Caco-2 (cell line): Measurements from ENCODE around the gene N4BP2. TPM values are rescaled to one million over a fixed set of nuclear protein-coding genes. Genes with fewer than 3 reads are reported as not detected.
"Not testable (repeated sequence)": the region's sequence is repeated elsewhere in the genome, so short reads cannot be mapped to it uniquely, and the experiment has no call there.

Experiments
- BruUV-seq: library from RNA; stranded (reverse); fragments of 400-500 nt; replicated peaks from 2 replicates; lab custom pipeline; 2021; lab: Mats Ljungman, UMichigan
- CTCF ChIA-PET: fragments of 300-600 bp; sonication (Branson Sonifier 250); formaldehyde crosslinking; loops from one replicate; lab custom pipeline; 2022; ENCODE audit warnings: antibody characterized with exemption; lab: Charles Lee
- POLR2A ChIA-PET: fragments of 300-600 bp; sonication (Branson Sonifier 250); formaldehyde crosslinking; loops from one replicate; lab custom pipeline; 2022; ENCODE audit warnings: antibody characterized with exemption; lab: Charles Lee
- DNase-seq, 2 experiments: peaks; one replicate each; pipeline versions ENCODE4 v3.0.0 to v3.0.0-alpha.2; 2020 to 2022
- H3K27me3 ChIP-seq: replicated peaks from 2 replicates; pipeline ENCODE4 v1.6.0; 2011; ENCODE audit warnings: low read length; ENCODE audit not compliant: control insufficient read depth, insufficient read depth
- H3K36me3 ChIP-seq: 2 replicates; pipeline ENCODE4 v1.5.1; 2011; ENCODE audit warnings: low read length; ENCODE audit not compliant: control insufficient read depth, insufficient read depth
- H3K4me1 ChIP-seq: fragments of 250-450 bp; sonication (Bioruptor Pico); 2 replicates; pipeline ENCODE4 v1.5.1; 2020; ENCODE audit warnings: mild to moderate bottlenecking
- H3K4me3 ChIP-seq: 2 replicates; pipeline ENCODE4 v1.5.1; 2011; ENCODE audit warnings: low read depth, mild to moderate bottlenecking, control low read depth, low read length
- H3K9me3 ChIP-seq: fragments of 250-450 bp; sonication (Bioruptor Pico); 2 replicates; pipeline ENCODE4 v1.5.1; 2020; ENCODE audit warnings: mild to moderate bottlenecking, moderate library complexity
- H3K27ac Mint-ChIP-seq: one replicate; pipeline ENCODE4 v1.8.0; 2022; ENCODE audit warnings: mixed read lengths; ENCODE audit not compliant: unreplicated experiment
- H3K27me3 Mint-ChIP-seq: one replicate; pipeline ENCODE4 v1.8.0; 2022; ENCODE audit warnings: mixed read lengths; ENCODE audit not compliant: insufficient read depth, unreplicated experiment
- H3K36me3 Mint-ChIP-seq: one replicate; pipeline ENCODE4 v1.8.0; 2022; ENCODE audit warnings: mild to moderate bottlenecking, mixed read lengths; ENCODE audit not compliant: insufficient read depth, unreplicated experiment
- H3K4me1 Mint-ChIP-seq: one replicate; pipeline ENCODE4 v1.8.0; 2022; ENCODE audit warnings: low read depth, mixed read lengths; ENCODE audit not compliant: unreplicated experiment
- H3K4me3 Mint-ChIP-seq: one replicate; pipeline ENCODE4 v1.8.0; 2022; ENCODE audit warnings: mild to moderate bottlenecking, moderate library complexity, mixed read lengths; ENCODE audit not compliant: unreplicated experiment
- H3K9me3 Mint-ChIP-seq: one replicate; pipeline ENCODE4 v1.8.0; 2022; ENCODE audit warnings: mixed read lengths; ENCODE audit not compliant: unreplicated experiment
- CTCF ChIP-seq, 2 experiments: fragments of 200-600 bp in 1 of 2; IDR thresholded peaks; 1 replicate in 1 of 2; 2 replicates in 1 of 2; pipeline versions ENCODE4 v1.5.1 to v1.8.0; 2011 to 2022; ENCODE audit warnings: antibody characterized with exemption in 1 of 2, control low read depth in 1 of 2, inconsistent platforms in 1 of 2, low read depth in 1 of 2, low read length in 1 of 2, mild to moderate bottlenecking in 1 of 2, moderate library complexity in 1 of 2; ENCODE audit not compliant: insufficient read depth in 1 of 2, severe bottlenecking in 1 of 2, unreplicated experiment in 1 of 2
- intact Hi-C: fragments of 100-400 bp; cut with micrococcal nuclease; formaldehyde crosslinking; loops from one replicate; pipeline ENCODE4 v1.10.0; 2022; ENCODE audit not compliant: unreplicated experiment
- total RNA-seq: library from RNA; stranded (reverse); gene quantifications from 2 replicates; pipeline ENCODE4 v1.2.3, GENCODE V29; 2022

Gene N4BP2
- total RNA-seq, 1 experiment from 2014 or later, result 28.7 TPM

GRCh38 chr4:40140196-40140595 lies 83.5 kb downstream of the N4BP2 start:
- Mint-ChIP-seq H3K9me3 (no peaks in the 10 kb centered on the region), H3K4me3 (no peak overlapping the region), H3K36me3 (peaks cover 45% of the 10 kb centered on the region), H3K27me3 (no peaks in the 10 kb centered on the region), H3K4me1 (no peaks in the 10 kb centered on the region), H3K27ac (peak overlapping the region; percentile 24)
- no TSS peak for BruUV-seq
- no peak for TF ChIP-seq CTCF (IDR thresholded peaks at IDR 0.05; ENCODE audit: insufficient read depth in 1 of 2, low read depth in 1 of 2, low read length in 1 of 2, severe bottlenecking in 1 of 2, unreplicated experiment in 1 of 2)
- DNase-seq, result no peak
- H3K4me1 ChIP-seq, result 0 out of 2 replicates have a peak, but pooled peaks cover 7% of the 10 kb centered on the region
- ChIA-PET CTCF (no interaction called here), POLR2A (no interaction called here)
- no peaks in the 10 kb centered on the region for H3K36me3 ChIP-seq
- H3K27me3 ChIP-seq, result no peaks in the 10 kb centered on the region
- H3K9me3 ChIP-seq, result no peaks in the 10 kb centered on the region
- intact Hi-C loops, result no loop called here
- no peak overlapping the region for H3K4me3 ChIP-seq

- H3K9me3 Mint-ChIP-seq, H3K36me3 ChIP-seq, H3K4me3 ChIP-seq, H3K27me3 Mint-ChIP-seq, H3K4me1 Mint-ChIP-seq, CTCF ChIA-PET, H3K4me3 Mint-ChIP-seq, intact Hi-C loops, POLR2A ChIA-PET, H3K27me3 ChIP-seq, DNase-seq, H3K9me3 ChIP-seq, H3K4me1 ChIP-seq, BruUV-seq: not testable (repeated sequence)
- peaks cover 45% of the 10 kb centered on the region for H3K36me3 Mint-ChIP-seq
- peak overlapping the region; percentile 24 for H3K27ac Mint-ChIP-seq
These were observed 83.9 kb downstream of the N4BP2 start for GRCh38 chr4:40140597-40140996.

- POLR2A ChIA-PET, result interaction anchor here (0.6 kb wide), 1 partner anchor 10 kb away, joined by 3 read pairs; no protein-coding TSS in a partner anchor
- peak; percentile 13 to 46 for DNase-seq
- H3K9me3 ChIP-seq, result no peaks in the 10 kb centered on the region
- no peaks in the 10 kb centered on the region for H3K27me3 ChIP-seq
- H3K4me1 ChIP-seq, result 0 out of 2 replicates have a peak, but pooled peaks cover 7% of the 10 kb centered on the region
- Mint-ChIP-seq H3K4me1 (no peaks in the 10 kb centered on the region), H3K4me3 (no peak overlapping the region), H3K27me3 (no peaks in the 10 kb centered on the region), H3K36me3 (peaks cover 55% of the 10 kb centered on the region), H3K9me3 (no peaks in the 10 kb centered on the region), H3K27ac (no peak overlapping the region)
- H3K36me3 ChIP-seq, result no peaks in the 10 kb centered on the region
- no peak for TF ChIP-seq CTCF (IDR thresholded peaks at IDR 0.05; ENCODE audit: insufficient read depth in 1 of 2, low read depth in 1 of 2, low read length in 1 of 2, severe bottlenecking in 1 of 2, unreplicated experiment in 1 of 2)
- intact Hi-C loops, result no loop called here
- no TSS peak for BruUV-seq
- H3K4me3 ChIP-seq, result no peak overlapping the region
- CTCF ChIA-PET, result interaction anchor here (1.1 kb wide), 1 partner anchor 173 kb away, joined by 4 read pairs; no protein-coding TSS in a partner anchor
These were observed 87.4 kb downstream of the N4BP2 start for GRCh38 chr4:40143926-40144508.
